RWPE1 (cell line): ENCODE results near the gene SLC39A9.
A peak's percentile ranks its signal among the peaks of the same experiment; 100 is the strongest.

Experiments
- CTCF ChIA-PET: fragments of 350-600 bp; sonication (Branson Sonifier 250); formaldehyde crosslinking; extraction: SDS; loops from one replicate; lab custom pipeline; 2021; lab: Yijun Ruan, JAX
- POLR2A ChIA-PET: fragments of 400-600 bp; formaldehyde crosslinking; extraction: SDS; loops from one replicate; lab custom pipeline; 2020; ENCODE audit warnings: antibody characterized with exemption; ENCODE audit not compliant: low non-redundant PET; lab: Yijun Ruan, JAX
- DNase-seq: peaks from one replicate; pipeline ENCODE4 v3.0.0; 2012; ENCODE audit warnings: low spot score
- H3K27ac ChIP-seq: fragments of 450-650 bp; 2 replicates; pipeline ENCODE4 v1.5.1; 2017
- CTCF ChIP-seq: fragments of 450-650 bp; conservative IDR thresholded peaks from 2 replicates; pipeline ENCODE4 v1.5.1; 2017; ENCODE audit warnings: low read depth, mild to moderate bottlenecking

SLC39A9 gene

GRCh38 chr14:69398053-69398817 is at the start of gene SLC39A9, which contains the start of gene ERH:
SLC39A9 (plus strand) TSS chr14:69398692; CDS start chr14:69399370, 678 bp downstream.
ERH (minus strand) TSS chr14:69398299; CDS start chr14:69398233, 66 bp downstream.
- DNase-seq: peak; percentile 93
- POLR2A ChIA-PET: interaction anchor here (0.5 kb wide), 1 partner anchor 716 kb away, joined by 6 read pairs; no protein-coding TSS in a partner anchor
- CTCF ChIA-PET: interaction anchor here (1.2 kb wide), 1 partner anchor 62 kb away, joined by 4 read pairs; no protein-coding TSS in a partner anchor
- peak within 1 kb of the TSS; percentile 83 for H3K27ac ChIP-seq
- TF ChIP-seq CTCF: no peak

GRCh38 chr14:69349091-69349777 is 49.3 kb upstream of the SLC39A9 start:
- CTCF ChIA-PET: no interaction called here
- POLR2A ChIA-PET: no interaction called here

GRCh38 chr14:69350892-69351291 is 47.6 kb upstream of the SLC39A9 start:
- no peak for DNase-seq
- ChIA-PET POLR2A (no interaction called here), CTCF (interaction anchor here (0.5 kb wide), 1 partner anchor 194 kb away, joined by 3 read pairs; no protein-coding TSS in a partner anchor)
- TF ChIP-seq CTCF: no peak
- H3K27ac ChIP-seq: no peak overlapping the region

More at GRCh38 chr14:69349091-69349777, 49.3 kb upstream of the SLC39A9 start:
- TF ChIP-seq CTCF: no peak
- no peak for DNase-seq
- no peak overlapping the region for H3K27ac ChIP-seq

- POLR2A ChIA-PET: no interaction called here
- no peak for TF ChIP-seq CTCF
- H3K27ac ChIP-seq: no peak overlapping the region
- no peak for DNase-seq
- CTCF ChIA-PET: interaction anchor here (0.5 kb wide), 1 partner anchor 194 kb away, joined by 3 read pairs; no protein-coding TSS in a partner anchor
Measured at GRCh38 chr14:69351385-69351784, 47.1 kb upstream of the SLC39A9 start.

GRCh38 chr14:69351911-69352310 is 46.6 kb upstream of the SLC39A9 start:
- no peak overlapping the region for H3K27ac ChIP-seq
- ChIA-PET POLR2A (no interaction called here), CTCF (interaction anchor here (0.5 kb wide), 1 partner anchor 61 kb away, joined by 3 read pairs; no protein-coding TSS in a partner anchor)
- no peak for TF ChIP-seq CTCF
- no peak for DNase-seq

- DNase-seq: no peak
- POLR2A ChIA-PET: no interaction called here
- H3K27ac ChIP-seq: no peak overlapping the region
- CTCF ChIA-PET: no interaction called here
- no peak for TF ChIP-seq CTCF
Measured at GRCh38 chr14:69353168-69353567, 45.3 kb upstream of the SLC39A9 start.
